AG10803 (cell line): ENCODE results near the gene RSPRY1.

Source experiments
- DNase-seq: peaks from one replicate; pipeline ENCODE4 v3.0.0; 2010; ENCODE audit warnings: low read depth
- H3K4me3 ChIP-seq: 2 replicates; pipeline ENCODE4 v1.5.1; 2011; ENCODE audit warnings: mild to moderate bottlenecking, low read length, control low read depth
- CTCF ChIP-seq: conservative IDR thresholded peaks from 2 replicates; pipeline ENCODE4 v1.5.1; 2011; ENCODE audit warnings: mild to moderate bottlenecking, low read length, control low read depth, inconsistent platforms

Gene RSPRY1

GRCh38 chr16:57276596-57276995, 90.5 kb downstream of the RSPRY1 start:
- no peak for TF ChIP-seq CTCF
- H3K4me3 ChIP-seq = no peak overlapping the region
- no peak for DNase-seq

DNA sequence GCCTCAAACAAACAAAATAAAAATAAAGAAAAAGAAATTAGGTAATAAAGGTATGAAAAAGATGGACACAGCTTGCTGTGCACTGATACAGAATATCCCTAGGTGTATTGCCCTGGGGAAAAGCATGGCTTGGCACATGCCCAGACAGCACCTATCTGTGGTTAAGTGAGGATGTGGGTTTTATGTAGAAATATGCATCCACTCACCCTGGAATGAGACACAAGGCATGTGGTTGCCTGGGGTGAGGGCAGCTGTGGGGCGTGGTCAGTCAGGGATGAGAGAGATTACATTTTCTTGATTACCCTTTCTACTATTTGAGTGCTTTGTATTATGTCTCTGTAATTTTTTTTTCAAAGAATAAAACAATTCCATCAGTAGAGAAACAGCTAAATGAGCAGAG, 91.5 kb downstream of the RSPRY1 start:
- TF ChIP-seq CTCF = no peak
- H3K4me3 ChIP-seq = no peak overlapping the region
- peak; percentile 78 for DNase-seq

GRCh38 chr16:57278494-57278893, 92.4 kb downstream of the RSPRY1 start:
- no peak for DNase-seq
- TF ChIP-seq CTCF = no peak
- no peak overlapping the region for H3K4me3 ChIP-seq

GRCh38 chr16:57279780-57280638, 93.9 kb downstream of the RSPRY1 start:
- no peak for DNase-seq
- TF ChIP-seq CTCF = no peak

GRCh38 chr16:57281791-57282190, 95.7 kb downstream of the RSPRY1 start:
- no peak overlapping the region for H3K4me3 ChIP-seq
- TF ChIP-seq CTCF = no peak

More at GRCh38 chr16:57279780-57280638, 93.9 kb downstream of the RSPRY1 start:
- no peak overlapping the region for H3K4me3 ChIP-seq

GRCh38 chr16:57282510-57283213, 96.5 kb downstream of the RSPRY1 start:
- DNase-seq = no peak
- TF ChIP-seq CTCF = no peak
- no peak overlapping the region for H3K4me3 ChIP-seq

More at GRCh38 chr16:57281791-57282190, 95.7 kb downstream of the RSPRY1 start:
- DNase-seq = no peak
